ENCODE results near the gene SUSD1. TPM values are rescaled to one million over a fixed set of nuclear protein-coding genes. Genes with fewer than 3 reads are reported as not detected.

Gene SUSD1
- total and polyA plus RNA-seq, 9 donors, result 1.1 to 21.0 (median 3.4) TPM

- WGBS, 3 donors, result 54 to 63% (median 58%) methylated on average over 2 of the region's 2 CpGs
- no peak overlapping the region for H3K27ac ChIP-seq
- no peaks in the 10 kb centered on the region for H3K27me3 ChIP-seq
- no peaks in the 10 kb centered on the region for H3K36me3 ChIP-seq
- no peak for DNase-seq
- TF ChIP-seq EP300 (IDR thresholded peaks at IDR 0.05) (no peak), POLR2A (IDR thresholded peaks at IDR 0.05) (no peak), CTCF (IDR thresholded peaks at IDR 0.05) (no peak)
- no peaks in the 10 kb centered on the region for H3K4me1 ChIP-seq (ENCODE audit: insufficient read depth)
- intact Hi-C loops (cut with DNase I), result no loop called here
- H3K9me3 ChIP-seq, result no peaks in the 10 kb centered on the region
- no peak overlapping the region for H3K4me3 ChIP-seq
These were observed 137.6 kb downstream of the SUSD1 start for GRCh38 chr9:112037281-112038016.

- 63 to 76% (median 71%) methylated on average over 6 of the region's 6 CpGs for whole genome bisulfite sequencing, 3 donors
- TF ChIP-seq EP300 (IDR thresholded peaks at IDR 0.05) (no peak), CTCF (IDR thresholded peaks at IDR 0.05) (no peak), POLR2A (IDR thresholded peaks at IDR 0.05) (no peak)
- no peaks in the 10 kb centered on the region for H3K27me3 ChIP-seq
- H3K36me3 ChIP-seq, result no peaks in the 10 kb centered on the region
- intact Hi-C loops (cut with DNase I), result no loop called here
- H3K4me3 ChIP-seq, result no peak overlapping the region
- DNase-seq, result no peak
- no peaks in the 10 kb centered on the region for H3K4me1 ChIP-seq (ENCODE audit: insufficient read depth)
- H3K9me3 ChIP-seq, result no peaks in the 10 kb centered on the region
- no peak overlapping the region for H3K27ac ChIP-seq
These were observed 139.8 kb downstream of the SUSD1 start for GRCh38 chr9:112035166-112035826.

GRCh38 chr9:112034216-112034611 is 140.9 kb downstream of the SUSD1 start:
- Histone ChIP-seq H3K36me3 (no peaks in the 10 kb centered on the region), H3K4me1 (ENCODE audit: insufficient read depth) (no peaks in the 10 kb centered on the region), H3K27me3 (no peaks in the 10 kb centered on the region), H3K4me3 (no peak overlapping the region), H3K27ac (no peak overlapping the region), H3K9me3 (no peaks in the 10 kb centered on the region)
- no peak for DNase-seq
- intact Hi-C loops (cut with DNase I), result no loop called here
- TF ChIP-seq POLR2A (IDR thresholded peaks at IDR 0.05), result no peak
- no peak for TF ChIP-seq EP300 (IDR thresholded peaks at IDR 0.05)
- no peak for TF ChIP-seq CTCF (IDR thresholded peaks at IDR 0.05)
- WGBS, 3 donors, result 67 to 88% (median 88%) methylated on average over 1 to 2 of the region's 2 CpGs

GRCh38 chr9:112033237-112034215 is 141.6 kb downstream of the SUSD1 start:
- intact Hi-C loops (cut with DNase I), result no loop called here
- DNase-seq, result no peak

More at GRCh38 chr9:112033237-112034215, 141.6 kb downstream of the SUSD1 start:
- no peaks in the 10 kb centered on the region for H3K36me3 ChIP-seq
- H3K4me1 ChIP-seq (ENCODE audit: insufficient read depth), result no peaks in the 10 kb centered on the region
- no peaks in the 10 kb centered on the region for H3K27me3 ChIP-seq
- no peaks in the 10 kb centered on the region for H3K9me3 ChIP-seq
- WGBS, 3 donors, result 91 to 93% (median 92%) methylated on average over 9 of the region's 9 CpGs
- no peak for TF ChIP-seq POLR2A (IDR thresholded peaks at IDR 0.05)
- H3K27ac ChIP-seq, result no peak overlapping the region
- no peak overlapping the region for H3K4me3 ChIP-seq

Measured in ovary (tissue), 9 donors.